22Rv1 (cell line): ENCODE measurements around the gene TXNRD2.

Experiments used
- ZFX ChIP-seq: fragments of 450-650 bp; IDR thresholded peaks from 2 replicates; pipeline ENCODE4 v1.6.1; 2017; ENCODE audit warnings: antibody characterized with exemption, borderline replicate concordance
- TF ChIP-seq, protein P1 (sequence below): fragments of 450-650 bp; IDR thresholded peaks from 2 replicates; pipeline ENCODE4 v1.5.1; 2017; ENCODE audit warnings: mild to moderate bottlenecking

GRCh38 chr22:19852177-19852781, 89.3 kb downstream of the TXNRD2 start:
- TF ChIP-seq, protein P1, sequence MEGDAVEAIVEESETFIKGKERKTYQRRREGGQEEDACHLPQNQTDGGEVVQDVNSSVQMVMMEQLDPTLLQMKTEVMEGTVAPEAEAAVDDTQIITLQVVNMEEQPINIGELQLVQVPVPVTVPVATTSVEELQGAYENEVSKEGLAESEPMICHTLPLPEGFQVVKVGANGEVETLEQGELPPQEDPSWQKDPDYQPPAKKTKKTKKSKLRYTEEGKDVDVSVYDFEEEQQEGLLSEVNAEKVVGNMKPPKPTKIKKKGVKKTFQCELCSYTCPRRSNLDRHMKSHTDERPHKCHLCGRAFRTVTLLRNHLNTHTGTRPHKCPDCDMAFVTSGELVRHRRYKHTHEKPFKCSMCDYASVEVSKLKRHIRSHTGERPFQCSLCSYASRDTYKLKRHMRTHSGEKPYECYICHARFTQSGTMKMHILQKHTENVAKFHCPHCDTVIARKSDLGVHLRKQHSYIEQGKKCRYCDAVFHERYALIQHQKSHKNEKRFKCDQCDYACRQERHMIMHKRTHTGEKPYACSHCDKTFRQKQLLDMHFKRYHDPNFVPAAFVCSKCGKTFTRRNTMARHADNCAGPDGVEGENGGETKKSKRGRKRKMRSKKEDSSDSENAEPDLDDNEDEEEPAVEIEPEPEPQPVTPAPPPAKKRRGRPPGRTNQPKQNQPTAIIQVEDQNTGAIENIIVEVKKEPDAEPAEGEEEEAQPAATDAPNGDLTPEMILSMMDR = no peak
- no peak for TF ChIP-seq ZFX
